ENCODE results near the gene TMEM14B. TPM values are rescaled to one million over a fixed set of nuclear protein-coding genes. Genes with fewer than 3 reads are reported as not detected.

TMEM14B gene
- 85.6 and 103 TPM in 2 replicates for total RNA-seq

GRCh38 chr6:10747251-10747972 lies at the start of gene TMEM14B:
TSS of gene TMEM14B (plus strand) at chr6:10747805. CDS start at chr6:10749246, 1,441 bp downstream.

GRCh38 chr6:10722820-10723566 lies 24.6 kb upstream of the TMEM14B start, which contains the start of gene TMEM14C:
TSS of gene TMEM14C (plus strand) at chr6:10723070. CDS start at chr6:10724614, 1,544 bp downstream.

Other genes starting within 250 kb of the TMEM14B start
- 0.08 and 1.0 TPM in 2 replicates for gene GCNT2, start 226.5 kb upstream of the TMEM14B start, total RNA-seq
- 3.9 TPM in 1 of 2 replicates, not detected in the other for gene C6orf52, start 53.2 kb upstream of the TMEM14B start, total RNA-seq
- 9.9 and 18.1 TPM in 2 replicates for gene PAK1IP1, start 52.8 kb upstream of the TMEM14B start, total RNA-seq
- 142 and 224 TPM in 2 replicates for gene TMEM14C, start 24.7 kb upstream of the TMEM14B start, total RNA-seq
- gene MAK, start 90.7 kb downstream of the TMEM14B start, total RNA-seq, result 0.24 TPM in 1 of 2 replicates, not detected in the other
- gene GCM2, start 134.2 kb downstream of the TMEM14B start, total RNA-seq, result not detected in 2 replicates
- 0.13 TPM in 1 of 2 replicates, not detected in the other for gene SYCP2L, start 139.2 kb downstream of the TMEM14B start, total RNA-seq